Measurements from ENCODE around the gene TMSB10.

The TMSB10 gene

GRCh38 chr2:84886791-84887190 is 18.7 kb upstream of the TMSB10 start:
- Histone ChIP-seq H2AK5ac (ENCODE audit: low read length) (no peak overlapping the region), H3K27ac (ENCODE audit: low read depth, low read length) (no peak overlapping the region), H2AFZ (ENCODE audit: insufficient read depth, low read length, poor library complexity) (no peak overlapping the region), H3K79me1 (ENCODE audit: low read length) (peaks cover 9% of the 10 kb centered on the region), H4K12ac (ENCODE audit: low read depth, low read length) (no peak overlapping the region), H2BK5ac (ENCODE audit: low read depth, low read length, poor library complexity) (no peak overlapping the region), H3K27me3 (ENCODE audit: insufficient read depth, low read length) (peaks cover under 1% of the 10 kb centered on the region), H4K91ac (ENCODE audit: low read depth, low read length) (no peak overlapping the region), H3K14ac (ENCODE audit: low read length) (no peak overlapping the region), H3K36me3 (ENCODE audit: control insufficient read depth in 1 of 2, insufficient read depth in 2 of 2, low read length in 2 of 2) (no peaks in the 10 kb centered on the region), H3K23ac (ENCODE audit: low read length) (no peak overlapping the region), H3K4ac (ENCODE audit: low read depth, low read length) (no peak overlapping the region), H4K8ac (ENCODE audit: low read depth, low read length) (no peak overlapping the region), H3K4me2 (ENCODE audit: low read length) (no peak overlapping the region), H3K9ac (ENCODE audit: low read length) (no peak overlapping the region), H2BK12ac (ENCODE audit: low read length) (no peak overlapping the region), H3K79me2 (ENCODE audit: control insufficient read depth, insufficient read depth, low read length, poor library complexity) (no peaks in the 10 kb centered on the region), H3K9me3 (ENCODE audit: insufficient read depth, low read depth, low read length) (peaks cover 1% of the 10 kb centered on the region), H3K4me3 (ENCODE audit: low read depth, low read length) (no peak overlapping the region), H2BK120ac (ENCODE audit: insufficient read depth, low read length, poor library complexity) (no peak overlapping the region), H3K18ac (ENCODE audit: low read length) (no peak overlapping the region), H3K4me1 (ENCODE audit: control insufficient read depth in 1 of 2, insufficient read depth in 2 of 2, low read length in 2 of 2) (peaks cover 9 to 11% of the 10 kb centered on the region in 2 experiments)
- peak; percentile 82 for DNase-seq
- no CpG with 5 or more reads among the region's 6 CpGs for WGBS (ENCODE audit: extremely low coverage, insufficient coverage, insufficient read length)

- no CpG with 5 or more reads among the region's 6 CpGs for WGBS (ENCODE audit: extremely low coverage, insufficient coverage, insufficient read length)
- DNase-seq: peak; percentile 95 to 97
- Histone ChIP-seq H3K4me3 (ENCODE audit: low read depth, low read length) (no peak overlapping the region), H3K4ac (ENCODE audit: low read depth, low read length) (no peak overlapping the region), H3K9me3 (ENCODE audit: insufficient read depth, low read depth, low read length) (peaks cover 1% of the 10 kb centered on the region), H2BK5ac (ENCODE audit: low read depth, low read length, poor library complexity) (peak overlapping the region; percentile 88), H2BK120ac (ENCODE audit: insufficient read depth, low read length, poor library complexity) (peak overlapping the region; percentile 13), H4K8ac (ENCODE audit: low read depth, low read length) (peak overlapping the region; percentile 33), H3K4me1 (ENCODE audit: control insufficient read depth in 1 of 2, insufficient read depth in 2 of 2, low read length in 2 of 2) (peaks cover 9 to 11% of the 10 kb centered on the region in 2 experiments), H3K23ac (ENCODE audit: low read length) (no peak overlapping the region), H3K27me3 (ENCODE audit: insufficient read depth, low read length) (no peaks in the 10 kb centered on the region), H3K27ac (ENCODE audit: low read depth, low read length) (peak overlapping the region; percentile 81), H3K9ac (ENCODE audit: low read length) (no peak overlapping the region), H3K79me1 (ENCODE audit: low read length) (peaks cover 9% of the 10 kb centered on the region), H2AFZ (ENCODE audit: insufficient read depth, low read length, poor library complexity) (no peak overlapping the region), H3K4me2 (ENCODE audit: low read length) (no peak overlapping the region), H2BK12ac (ENCODE audit: low read length) (peak overlapping the region; percentile 55), H4K91ac (ENCODE audit: low read depth, low read length) (peak overlapping the region; percentile 58), H3K18ac (ENCODE audit: low read length) (peak overlapping the region; percentile 63), H2AK5ac (ENCODE audit: low read length) (no peak overlapping the region), H4K12ac (ENCODE audit: low read depth, low read length) (peak overlapping the region; percentile 47), H3K79me2 (ENCODE audit: control insufficient read depth, insufficient read depth, low read length, poor library complexity) (no peaks in the 10 kb centered on the region), H3K14ac (ENCODE audit: low read length) (peak overlapping the region; percentile 50), H3K36me3 (ENCODE audit: control insufficient read depth in 1 of 2, insufficient read depth in 2 of 2, low read length in 2 of 2) (no peaks in the 10 kb centered on the region)
Measured at GRCh38 chr2:84888401-84889276, 16.8 kb upstream of the TMSB10 start.

- Histone ChIP-seq H2AK5ac (ENCODE audit: low read length) (peak overlapping the region; percentile 59), H2AFZ (ENCODE audit: insufficient read depth, low read length, poor library complexity) (no peak overlapping the region), H3K18ac (ENCODE audit: low read length) (peak overlapping the region; percentile 77), H3K14ac (ENCODE audit: low read length) (no peak overlapping the region), H3K4me1 (ENCODE audit: control insufficient read depth in 1 of 2, insufficient read depth in 2 of 2, low read length in 2 of 2) (peaks cover 14 to 17% of the 10 kb centered on the region in 2 experiments), H4K91ac (ENCODE audit: low read depth, low read length) (peak overlapping the region; percentile 58), H3K4ac (ENCODE audit: low read depth, low read length) (no peak overlapping the region), H3K9me3 (ENCODE audit: insufficient read depth, low read depth, low read length) (peaks cover 1% of the 10 kb centered on the region), H3K4me2 (ENCODE audit: low read length) (no peak overlapping the region), H3K27ac (ENCODE audit: low read depth, low read length) (peak overlapping the region; percentile 81), H4K12ac (ENCODE audit: low read depth, low read length) (no peak overlapping the region), H4K8ac (ENCODE audit: low read depth, low read length) (peak overlapping the region; percentile 33), H3K36me3 (ENCODE audit: control insufficient read depth in 1 of 2, insufficient read depth in 2 of 2, low read length in 2 of 2) (no peaks in the 10 kb centered on the region), H3K79me1 (ENCODE audit: low read length) (peaks cover 11% of the 10 kb centered on the region), H3K79me2 (ENCODE audit: control insufficient read depth, insufficient read depth, low read length, poor library complexity) (no peaks in the 10 kb centered on the region), H3K23ac (ENCODE audit: low read length) (no peak overlapping the region), H2BK120ac (ENCODE audit: insufficient read depth, low read length, poor library complexity) (peak overlapping the region; percentile 13), H2BK5ac (ENCODE audit: low read depth, low read length, poor library complexity) (peak overlapping the region; percentile 88), H3K27me3 (ENCODE audit: insufficient read depth, low read length) (no peaks in the 10 kb centered on the region), H3K9ac (ENCODE audit: low read length) (no peak overlapping the region), H3K4me3 (ENCODE audit: low read depth, low read length) (no peak overlapping the region), H2BK12ac (ENCODE audit: low read length) (peak overlapping the region; percentile 55)
- WGBS (ENCODE audit: extremely low coverage, insufficient coverage, insufficient read length): no CpG with 5 or more reads among the region's 2 CpGs
- peak in 1 of 2 donors; percentile 39 for DNase-seq
Measured at GRCh38 chr2:84889332-84889731, 16.1 kb upstream of the TMSB10 start.

- no peak for DNase-seq
- H3K4me1 ChIP-seq (ENCODE audit: control insufficient read depth in 1 of 2, insufficient read depth in 2 of 2, low read length in 2 of 2): peaks cover 19 to 25% of the 10 kb centered on the region in 2 experiments
- WGBS (ENCODE audit: extremely low coverage, insufficient coverage, insufficient read length): no CpG with 5 or more reads among the region's 12 CpGs
- no peak overlapping the region for H2BK120ac ChIP-seq (ENCODE audit: insufficient read depth, low read length, poor library complexity)
- no peak overlapping the region for H3K18ac ChIP-seq (ENCODE audit: low read length)
- H3K14ac ChIP-seq (ENCODE audit: low read length): no peak overlapping the region
- H2BK12ac ChIP-seq (ENCODE audit: low read length): no peak overlapping the region
- H2AK5ac ChIP-seq (ENCODE audit: low read length): no peak overlapping the region
- no peak overlapping the region for H3K23ac ChIP-seq (ENCODE audit: low read length)
- no peak overlapping the region for H2AFZ ChIP-seq (ENCODE audit: insufficient read depth, low read length, poor library complexity)
- H3K27me3 ChIP-seq (ENCODE audit: insufficient read depth, low read length): no peaks in the 10 kb centered on the region
- no peak overlapping the region for H3K27ac ChIP-seq (ENCODE audit: low read depth, low read length)
- H4K12ac ChIP-seq (ENCODE audit: low read depth, low read length): no peak overlapping the region
- H3K79me1 ChIP-seq (ENCODE audit: low read length): peaks cover 21% of the 10 kb centered on the region
- H3K4me2 ChIP-seq (ENCODE audit: low read length): no peak overlapping the region
- no peaks in the 10 kb centered on the region for H3K79me2 ChIP-seq (ENCODE audit: control insufficient read depth, insufficient read depth, low read length, poor library complexity)
- no peak overlapping the region for H4K8ac ChIP-seq (ENCODE audit: low read depth, low read length)
- H3K4ac ChIP-seq (ENCODE audit: low read depth, low read length): no peak overlapping the region
- no peak overlapping the region for H3K9ac ChIP-seq (ENCODE audit: low read length)
- no peaks in the 10 kb centered on the region for H3K9me3 ChIP-seq (ENCODE audit: insufficient read depth, low read depth, low read length)
- H2BK5ac ChIP-seq (ENCODE audit: low read depth, low read length, poor library complexity): no peak overlapping the region
- no peak overlapping the region for H3K4me3 ChIP-seq (ENCODE audit: low read depth, low read length)
- H4K91ac ChIP-seq (ENCODE audit: low read depth, low read length): peak overlapping the region; percentile 34
- no peaks in the 10 kb centered on the region for H3K36me3 ChIP-seq (ENCODE audit: control insufficient read depth in 1 of 2, insufficient read depth in 2 of 2, low read length in 2 of 2)
Measured at GRCh38 chr2:84891355-84892010, 14.0 kb upstream of the TMSB10 start.
